ENCODE data around the gene POLE3.
"Not testable (repeated sequence)": the region's sequence is repeated elsewhere in the genome, so short reads cannot be mapped to it uniquely, and the experiment has no call there.

POLE3 gene, protein sequence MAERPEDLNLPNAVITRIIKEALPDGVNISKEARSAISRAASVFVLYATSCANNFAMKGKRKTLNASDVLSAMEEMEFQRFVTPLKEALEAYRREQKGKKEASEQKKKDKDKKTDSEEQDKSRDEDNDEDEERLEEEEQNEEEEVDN

DNA sequence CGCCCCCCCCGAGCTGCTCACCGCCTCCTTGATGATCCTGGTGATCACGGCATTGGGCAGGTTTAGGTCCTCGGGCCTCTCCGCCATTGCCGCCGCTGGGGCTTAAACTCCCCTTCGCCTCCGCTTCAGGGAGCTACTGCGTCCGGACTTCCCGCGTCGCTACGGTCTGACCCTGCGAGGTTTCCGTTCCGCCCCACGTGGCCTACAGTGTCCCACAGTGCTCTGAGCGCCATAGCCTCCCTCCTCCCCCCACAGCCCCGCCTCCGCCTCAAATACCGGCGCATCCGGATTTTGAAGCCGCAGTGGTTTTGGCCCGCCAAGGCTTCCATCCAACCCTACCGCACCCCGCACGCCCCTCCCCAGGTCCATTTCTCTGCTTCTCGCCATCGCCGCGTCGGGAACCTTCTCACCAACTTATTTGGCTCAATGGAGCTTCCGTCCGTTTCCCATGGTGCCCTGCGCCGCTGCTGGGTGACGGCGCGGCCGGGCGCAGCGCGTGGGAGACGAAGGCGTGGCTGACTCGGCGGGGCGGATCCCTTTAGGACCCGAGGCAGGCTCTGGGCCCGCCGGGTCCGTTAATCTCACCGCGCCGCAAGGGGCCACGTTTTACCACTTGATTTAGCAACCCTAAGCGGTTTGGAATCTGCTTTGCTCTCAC is at the start of gene POLE3, which contains the start of gene C9orf43:
POLE3 (minus strand) TSS at position 469 of the 658 bp plus-strand sequence; CDS start at position 87, 382 bp downstream.
C9orf43 (plus strand) TSS at position 541 of the 658 bp plus-strand sequence. CDS start 2,747 bp downstream, outside the sequence.
- peak; percentile 93 for DNase-seq (ENCODE audit: low read depth)

DNA sequence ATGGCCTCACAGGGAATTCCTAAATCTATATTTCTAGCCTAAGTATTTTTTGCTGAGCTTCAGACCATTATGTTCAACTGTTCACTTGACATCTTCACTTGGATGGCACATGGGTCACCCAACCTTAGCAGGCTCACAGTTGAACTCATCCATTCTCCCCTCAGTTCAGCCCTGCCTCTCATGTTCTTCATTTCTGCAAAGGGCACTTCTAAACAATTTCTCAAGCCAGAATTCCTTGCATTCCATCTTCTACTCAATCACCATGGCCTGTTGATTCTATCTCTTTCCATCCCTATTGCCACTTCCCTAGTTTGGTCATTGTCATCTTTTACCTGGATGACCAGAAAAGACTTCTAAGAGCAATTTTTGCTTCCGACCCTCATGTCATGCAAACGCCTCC is 45.8 kb upstream of the POLE3 start:
- no peak for DNase-seq (ENCODE audit: low read depth)

DNA sequence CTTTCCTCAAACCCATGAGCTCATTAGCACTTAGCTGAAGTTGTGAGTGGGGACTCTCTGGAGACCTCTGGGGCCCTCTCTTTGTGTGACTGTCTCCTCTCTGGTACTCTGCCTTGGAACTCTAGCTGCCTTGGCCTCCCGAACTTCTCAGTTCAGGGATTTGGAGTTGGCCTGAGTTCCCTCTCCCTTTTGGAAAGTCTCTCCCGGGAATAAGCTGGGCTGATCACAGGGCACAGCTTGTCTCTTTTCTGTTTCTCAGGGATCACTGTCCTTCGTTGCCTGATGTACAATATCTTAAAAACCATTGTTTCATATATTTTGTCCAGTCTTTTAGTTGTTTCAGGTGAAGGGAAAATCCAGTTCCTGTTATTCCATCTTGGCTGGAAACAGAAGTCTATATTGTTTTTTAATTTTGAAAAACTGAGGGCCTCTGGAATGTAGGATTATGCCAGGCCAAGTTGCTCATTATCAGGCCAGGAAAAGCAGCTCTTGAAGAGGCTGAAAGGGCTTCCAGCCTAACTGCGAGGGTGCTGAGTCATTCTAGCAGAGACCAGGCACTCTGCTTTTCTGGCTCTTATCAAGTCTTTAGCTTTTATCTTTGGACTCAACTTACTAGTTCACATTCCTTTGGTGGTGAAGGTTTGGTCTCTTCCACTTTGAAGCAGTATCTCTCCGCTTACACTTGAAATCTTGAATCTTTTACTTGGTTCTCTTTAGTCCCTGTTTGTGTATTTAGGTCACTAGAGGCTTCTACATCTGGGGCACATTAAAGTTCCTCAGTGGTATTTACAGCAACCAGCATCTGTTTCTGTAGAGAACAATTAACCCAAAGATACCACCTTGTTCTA is 44.7 kb upstream of the POLE3 start:
- DNase-seq (ENCODE audit: low read depth): no peak

DNA sequence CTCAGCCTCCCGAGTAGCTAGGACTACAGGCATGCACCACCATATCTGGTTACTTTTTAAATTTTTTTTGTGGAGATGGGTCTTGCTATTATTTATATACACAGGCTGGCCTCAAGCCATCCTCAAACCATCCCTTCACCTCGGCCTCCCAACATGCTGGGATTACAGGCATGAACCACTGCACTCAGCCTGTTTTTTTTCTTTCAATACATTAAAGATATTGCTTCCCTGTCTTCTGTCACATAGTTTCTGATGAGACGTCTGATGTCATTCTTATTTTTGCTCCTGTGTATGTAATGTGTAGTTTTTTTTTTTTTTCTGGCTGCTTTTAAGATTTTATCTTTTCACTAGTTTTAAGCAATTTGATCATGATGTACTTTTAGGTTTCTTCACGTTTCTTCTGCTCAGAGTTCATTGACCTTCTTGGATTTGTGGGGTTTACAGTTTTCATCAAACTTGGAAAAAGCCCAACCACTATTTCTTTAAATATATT is 41.7 kb upstream of the POLE3 start:
- DNase-seq (ENCODE audit: low read depth): no peak

DNA sequence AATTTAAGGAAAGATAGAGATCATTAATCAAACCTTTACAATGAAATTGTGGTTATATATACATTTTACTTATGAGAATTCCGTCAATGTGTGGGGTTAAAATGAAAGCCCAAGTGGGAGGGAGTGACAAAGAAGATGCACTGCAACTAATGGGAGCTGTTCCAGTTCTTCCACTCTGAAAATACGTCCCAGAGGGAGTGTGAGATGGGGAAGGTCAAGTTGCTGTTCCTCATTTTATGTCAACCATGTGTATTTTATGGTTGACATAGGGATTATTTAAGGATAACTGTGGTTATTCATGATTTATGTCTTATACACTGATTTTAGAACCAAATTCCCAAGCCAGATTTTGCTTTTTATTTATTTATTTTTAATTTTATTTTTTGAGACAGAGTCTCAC is 38.9 kb upstream of the POLE3 start:
- no peak for DNase-seq (ENCODE audit: low read depth)

DNA sequence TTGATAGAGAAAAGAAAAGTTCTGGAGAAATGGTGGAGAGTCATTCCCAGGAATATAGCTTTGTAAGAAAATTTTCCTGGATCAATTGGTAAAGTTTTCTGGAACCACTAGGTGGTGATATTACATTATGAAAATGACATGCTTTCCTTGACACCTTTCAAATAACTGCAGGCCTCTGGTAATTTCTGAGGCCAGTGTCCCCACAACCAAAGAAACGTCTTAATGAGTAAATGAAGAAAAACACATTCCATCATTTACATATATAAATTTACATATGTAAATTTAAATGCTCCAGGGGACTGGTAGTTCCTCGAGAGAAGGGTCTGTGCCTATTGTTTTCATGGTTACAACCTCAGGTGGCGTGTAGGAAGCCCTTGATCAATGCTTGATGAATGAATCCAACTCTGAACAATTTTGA is 35.9 kb upstream of the POLE3 start:
- DNase-seq (ENCODE audit: low read depth): no peak

DNA sequence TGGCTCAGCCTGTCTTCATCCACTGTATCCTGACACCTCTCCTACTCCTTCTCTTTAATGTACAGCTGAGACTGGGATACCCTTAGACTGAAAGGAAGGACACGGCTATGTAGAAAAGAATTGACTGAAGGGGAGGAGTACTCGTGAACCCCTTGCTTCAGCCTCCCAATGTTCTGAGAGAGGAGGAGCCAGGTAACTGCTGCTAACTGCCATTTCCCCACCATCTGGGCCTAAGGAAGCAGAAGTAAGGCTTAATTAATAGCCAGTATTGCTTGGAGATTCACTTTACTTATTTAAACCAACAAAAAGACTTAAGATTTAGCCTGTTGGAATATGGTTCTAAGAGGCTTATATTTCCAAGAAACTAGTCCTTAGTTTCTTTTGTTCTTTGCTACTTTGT is 34.3 kb upstream of the POLE3 start:
- no peak for DNase-seq (ENCODE audit: low read depth)

DNA sequence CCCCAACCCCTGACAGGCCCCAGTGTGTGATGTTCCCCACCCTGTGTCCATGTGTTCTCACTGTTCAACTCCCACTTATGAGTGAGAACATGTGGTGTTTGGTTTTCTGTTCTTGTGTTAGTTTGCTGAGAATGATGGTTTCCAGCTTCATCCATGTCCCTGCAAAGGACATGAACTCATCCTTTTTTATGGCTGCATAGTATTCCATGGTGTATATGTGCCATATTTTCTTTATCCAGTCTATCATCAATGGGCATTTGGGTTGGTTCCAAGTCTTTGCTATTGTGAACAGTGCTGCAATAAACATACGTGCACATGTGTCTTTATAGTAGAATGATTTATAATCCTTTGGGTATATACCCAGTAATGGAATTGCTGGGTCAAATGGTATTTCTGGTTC is 27.2 kb upstream of the POLE3 start:
- DNase-seq (ENCODE audit: low read depth): not testable (repeated sequence)

DNA sequence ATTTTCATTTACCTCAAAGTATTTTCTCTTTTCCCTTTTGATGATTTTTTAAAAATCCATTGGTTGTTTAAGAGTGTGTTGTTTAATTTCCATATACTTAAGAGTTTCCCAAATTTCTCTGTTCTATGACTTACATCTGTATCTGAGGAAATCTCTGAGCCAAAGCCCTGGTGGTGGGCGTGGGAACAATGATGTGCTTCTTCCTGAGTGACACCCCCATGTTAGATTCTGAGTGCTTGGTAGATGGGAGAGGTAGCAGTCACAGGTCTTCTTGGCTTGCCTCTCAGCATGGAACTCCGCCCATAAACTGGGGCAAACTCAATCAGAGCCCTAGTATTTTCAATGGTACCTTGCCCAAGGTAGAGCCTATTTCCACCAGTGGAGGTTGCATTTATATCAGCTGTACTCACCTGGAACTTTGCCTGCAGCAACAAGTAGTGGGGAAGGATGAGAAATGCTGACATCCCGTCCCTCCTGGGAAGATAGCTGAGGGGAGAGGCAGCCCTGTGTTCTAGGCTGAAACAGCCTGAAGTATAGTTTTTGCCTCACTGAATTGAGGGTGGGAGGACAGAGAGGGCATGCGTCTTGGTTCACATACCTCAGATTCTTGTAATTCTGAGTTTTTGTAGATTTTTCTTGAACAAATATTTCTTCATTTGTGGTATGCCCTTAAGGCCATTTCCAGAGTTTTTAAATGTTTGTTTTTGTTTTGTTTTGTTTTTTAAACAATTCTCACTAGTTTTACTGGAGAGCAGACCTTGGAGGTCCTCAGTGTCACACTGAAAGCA is 26.4 kb upstream of the POLE3 start:
- DNase-seq (ENCODE audit: low read depth): no peak

DNA sequence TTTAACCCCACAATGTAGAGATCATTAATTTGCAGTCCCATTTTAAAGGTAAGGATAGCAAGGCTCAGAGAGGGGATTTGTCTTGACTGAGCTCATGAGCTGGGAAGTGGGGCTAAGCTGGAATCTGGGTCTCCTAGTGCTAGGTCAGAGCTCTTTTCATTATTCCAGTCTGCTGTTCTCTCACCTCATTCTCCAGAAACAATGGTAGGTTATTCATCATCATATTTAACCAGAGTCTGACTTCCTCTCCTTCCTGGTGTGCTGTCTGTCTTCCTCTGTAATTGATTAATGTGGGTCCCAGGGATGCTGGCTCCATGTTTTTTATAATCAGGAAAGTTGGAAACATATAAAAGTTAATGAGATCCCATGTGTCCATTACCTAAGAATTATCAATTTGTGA is 20.7 kb upstream of the POLE3 start:
- no peak for DNase-seq (ENCODE audit: low read depth)

DNA sequence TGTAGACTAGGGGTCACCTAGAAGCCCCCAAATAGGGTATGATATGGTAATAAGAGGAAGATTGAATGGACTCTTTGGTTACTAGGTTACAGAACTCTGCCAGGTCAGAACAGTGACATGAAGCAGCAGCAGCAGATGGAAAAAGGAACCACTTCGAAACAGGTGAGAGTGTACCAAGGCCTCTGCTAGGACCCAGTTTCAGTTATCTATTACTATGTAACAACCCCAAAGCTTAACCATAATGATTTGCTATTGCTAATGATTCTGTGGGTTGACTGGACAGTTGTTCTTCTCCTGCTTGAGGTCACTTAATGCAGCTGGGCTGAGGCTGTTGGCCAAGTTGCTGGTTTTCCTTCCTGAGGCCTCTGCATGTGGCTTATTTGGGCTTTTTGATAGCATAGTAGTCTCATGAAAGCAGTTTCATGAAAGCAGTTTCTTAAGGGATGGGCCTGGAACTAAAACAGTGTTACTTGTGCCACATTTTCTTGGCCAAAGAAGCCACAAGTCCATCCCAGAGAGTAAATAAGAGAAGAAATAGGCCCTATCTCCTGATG is 17.7 kb upstream of the POLE3 start:
- no peak for DNase-seq (ENCODE audit: low read depth)

DNA sequence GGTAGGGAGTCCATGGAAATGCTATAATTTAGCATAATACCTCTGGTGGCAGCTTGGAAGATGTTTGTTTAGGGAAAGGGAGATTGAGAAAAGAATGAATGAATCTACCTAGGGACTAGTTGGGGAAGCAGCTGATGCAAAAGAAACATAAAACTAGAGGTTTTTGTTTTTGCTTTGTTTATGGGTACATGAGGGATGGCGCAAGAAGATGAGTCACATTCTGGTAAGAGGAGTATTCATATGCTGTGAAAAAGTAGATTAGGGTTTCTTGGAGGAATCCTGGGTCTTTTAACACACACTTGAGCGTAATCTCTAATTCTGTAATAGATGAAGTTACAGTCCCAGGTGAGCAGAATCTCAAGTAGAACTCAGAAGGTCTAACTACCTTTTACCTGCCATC is 17.2 kb upstream of the POLE3 start:
- no peak for DNase-seq (ENCODE audit: low read depth)

DNA sequence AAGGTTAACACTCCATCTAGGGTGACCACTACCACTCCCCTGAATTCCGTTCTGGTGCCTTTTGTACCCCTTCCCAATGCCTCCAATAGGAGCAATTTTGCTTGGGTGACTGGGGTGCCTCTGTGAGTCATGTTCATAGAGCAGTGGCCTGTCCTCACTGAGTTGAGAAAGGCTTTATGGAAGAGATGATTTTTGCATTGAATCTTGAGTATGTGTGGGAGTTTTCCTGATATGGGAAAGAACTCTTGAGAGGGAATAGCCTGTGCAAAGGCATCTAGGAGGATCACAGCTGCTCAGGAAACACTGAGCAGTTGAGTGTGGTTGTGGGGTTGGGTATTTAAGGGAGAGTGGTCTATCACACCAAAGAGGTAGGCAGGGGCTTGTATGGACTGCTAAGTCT is 16.2 kb upstream of the POLE3 start:
- DNase-seq (ENCODE audit: low read depth): no peak

DNA sequence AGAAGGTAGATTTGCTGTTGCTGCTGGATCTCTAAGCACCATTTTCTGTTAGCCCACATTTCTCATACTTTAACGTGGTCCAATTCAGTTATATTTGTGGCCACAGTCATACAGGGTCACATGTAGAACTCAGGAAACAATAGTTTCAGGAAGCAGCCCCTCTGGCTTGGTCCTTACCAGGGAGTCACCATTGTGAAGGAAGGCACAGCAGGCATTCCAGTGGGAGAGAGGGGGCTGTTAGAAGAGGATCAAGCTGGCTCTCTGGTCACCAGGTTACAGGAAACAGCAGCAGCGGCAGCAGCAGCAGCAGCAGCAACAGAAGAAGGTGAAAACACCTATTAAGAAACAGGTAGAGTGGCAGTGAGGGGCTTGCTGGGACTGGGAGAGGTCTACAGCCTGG is 14.6 kb upstream of the POLE3 start:
- DNase-seq (ENCODE audit: low read depth): no peak

DNA sequence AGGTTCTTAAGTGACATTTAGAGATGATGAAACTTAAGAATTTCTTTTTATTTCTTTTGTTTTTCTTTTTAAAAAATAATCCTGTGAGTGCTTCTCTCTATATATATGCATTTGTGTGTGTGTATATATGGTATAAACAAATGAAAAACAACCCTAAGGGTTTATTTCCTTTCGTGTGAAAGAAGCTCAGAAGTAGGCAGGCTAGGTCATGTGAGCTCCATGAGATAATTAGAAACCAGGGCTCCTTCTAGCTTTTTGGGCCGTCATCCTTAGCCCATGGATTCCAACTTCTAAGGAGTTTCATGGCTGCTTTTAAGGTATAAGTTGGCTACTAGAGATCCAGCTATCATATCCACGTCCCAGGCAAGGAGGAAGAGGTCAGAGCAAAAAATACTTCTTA is 11.3 kb upstream of the POLE3 start:
- DNase-seq (ENCODE audit: low read depth): no peak

DNA sequence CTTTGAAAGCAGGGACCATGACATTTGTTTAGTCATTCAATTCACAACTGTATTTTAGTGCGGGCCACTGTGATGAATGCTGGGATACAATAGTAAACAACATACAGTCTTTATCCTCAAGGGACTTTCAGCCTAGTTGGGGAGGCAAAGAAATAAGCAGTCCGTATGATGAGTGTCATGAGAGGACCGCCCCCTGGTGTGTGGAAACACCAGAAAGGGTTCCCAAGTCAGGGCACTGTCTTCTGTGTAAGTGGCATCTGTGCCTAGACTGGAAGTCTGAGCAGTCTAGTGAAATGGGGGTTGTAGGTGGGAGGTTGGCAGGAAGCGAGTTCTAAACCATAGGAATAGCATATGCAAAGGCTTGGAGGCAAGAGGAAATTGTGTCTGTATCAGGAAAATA is 6.9 kb upstream of the POLE3 start:
- no peak for DNase-seq (ENCODE audit: low read depth)

DNA sequence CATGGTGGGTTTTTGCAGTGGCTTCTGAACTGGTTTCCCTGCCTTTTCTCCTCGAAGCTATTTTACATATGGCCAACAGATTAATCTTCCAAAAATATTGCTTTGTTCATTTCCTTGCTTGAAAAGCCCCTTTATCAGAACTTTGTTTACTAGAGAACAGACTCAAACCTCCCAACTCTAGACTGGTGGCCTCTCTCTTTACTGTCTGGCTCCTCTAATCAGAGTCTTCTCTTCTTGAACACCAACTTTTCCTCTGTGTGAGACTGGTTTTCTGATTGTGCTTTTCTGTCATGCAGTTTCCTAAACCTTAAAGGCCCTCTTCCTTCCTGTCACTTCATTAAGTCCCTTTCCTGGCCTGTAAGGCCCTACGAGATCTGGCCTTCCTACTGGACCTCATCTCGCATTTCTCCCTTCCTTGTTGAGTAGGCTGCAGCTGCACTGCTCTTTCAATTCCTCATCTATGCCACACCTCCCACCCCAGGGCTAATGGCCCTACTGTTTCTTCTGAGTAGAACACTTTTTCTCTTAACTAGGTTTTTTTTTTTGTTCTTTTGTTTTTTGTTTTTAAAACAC is 5.8 kb upstream of the POLE3 start:
- DNase-seq (ENCODE audit: low read depth): no peak

DNA sequence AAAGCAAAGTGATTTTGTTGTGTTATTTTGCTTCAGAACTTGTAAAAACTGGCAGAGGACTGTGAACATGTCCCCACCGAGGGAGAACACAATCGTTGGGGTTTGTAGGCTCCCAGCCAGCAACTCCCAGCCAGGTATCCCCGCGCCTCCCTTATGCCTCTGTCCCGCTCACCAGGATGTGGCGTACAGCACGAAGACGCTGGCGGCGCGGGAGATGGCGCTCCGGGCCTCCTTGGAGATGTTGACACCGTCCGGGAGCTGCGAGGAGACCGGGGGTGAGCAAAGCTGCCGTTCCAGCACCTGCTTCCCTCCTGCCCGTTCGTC is 630 bp downstream of the POLE3 start:
- no peak for DNase-seq (ENCODE audit: low read depth)

DNA sequence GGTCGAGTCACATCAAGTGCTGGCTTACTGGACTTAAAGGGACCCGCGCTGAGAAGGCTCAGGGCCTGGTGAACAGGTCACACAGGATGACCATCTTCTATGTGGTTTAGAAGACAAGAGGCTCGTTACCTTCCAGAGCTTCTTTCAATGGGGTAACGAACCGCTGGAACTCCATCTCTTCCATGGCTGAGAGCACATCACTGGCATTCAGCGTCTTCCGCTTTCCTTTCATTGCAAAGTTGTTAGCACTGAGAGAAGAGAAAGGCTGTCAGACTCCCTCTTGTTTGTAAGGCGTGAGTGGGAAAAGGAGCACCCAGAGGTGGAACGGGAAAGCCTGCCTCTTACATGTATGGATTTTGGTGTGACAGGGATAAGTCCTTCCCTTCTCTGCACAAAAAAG is 994 bp downstream of the POLE3 start:
- no peak for DNase-seq (ENCODE audit: low read depth)

DNA sequence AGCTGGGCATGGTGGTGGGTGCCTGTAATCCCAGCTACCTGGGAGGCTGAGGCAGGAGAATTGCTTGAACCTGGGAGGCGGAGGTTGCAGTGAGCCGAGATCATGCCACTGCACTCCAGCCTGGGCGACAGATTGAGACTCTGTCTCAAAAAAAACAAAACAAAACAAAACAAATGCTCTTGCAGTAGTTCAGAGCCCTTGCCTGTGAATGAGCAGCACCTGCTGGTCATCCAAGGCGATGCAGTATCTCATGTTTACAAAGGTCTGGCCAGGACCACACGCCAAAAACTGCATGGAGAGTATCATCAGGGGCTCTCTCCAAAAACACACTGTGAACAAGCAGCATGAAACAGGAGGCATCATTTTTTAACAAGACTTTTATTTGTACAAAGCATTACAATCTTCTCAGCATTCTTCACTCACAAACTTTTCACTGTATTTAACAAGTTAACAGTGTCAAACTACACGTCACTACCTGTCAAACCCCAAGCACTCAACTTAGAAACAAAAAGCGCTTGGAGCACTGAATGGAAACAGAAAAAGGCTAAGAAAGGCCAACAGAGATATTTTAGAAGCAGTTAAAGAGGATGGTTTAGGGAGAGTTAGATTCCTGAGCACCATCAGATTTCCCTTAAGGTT is 3.5 kb downstream of the POLE3 start:
- DNase-seq (ENCODE audit: low read depth): not testable (repeated sequence)

DNA sequence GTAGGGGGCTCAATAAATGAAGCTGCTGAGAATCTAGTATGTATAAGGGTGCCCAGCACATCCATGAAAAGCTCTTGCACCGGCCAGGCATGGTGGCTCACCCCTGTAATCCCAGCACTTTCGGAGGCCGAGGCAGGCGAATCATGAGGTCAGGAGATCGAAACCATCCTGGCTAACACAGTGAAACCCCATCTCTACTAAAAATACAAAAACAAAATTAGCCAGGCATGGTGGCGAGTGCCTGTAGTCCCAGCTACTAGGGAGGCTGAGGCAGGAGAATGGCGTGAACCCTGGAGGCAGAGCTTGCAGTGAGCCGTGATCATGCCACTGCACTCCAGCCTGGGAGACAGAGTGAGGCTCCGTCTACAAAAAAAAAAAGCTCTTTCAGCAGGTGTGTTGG is 4.1 kb downstream of the POLE3 start:
- DNase-seq (ENCODE audit: low read depth): not testable (repeated sequence)
